Measurements from ENCODE around the gene KRTAP5-11. TPM values are rescaled to one million over a fixed set of nuclear protein-coding genes. Genes with fewer than 3 reads are reported as not detected.

KRTAP5-11 gene
- total RNA-seq, 4 donors from 2014 or later = not detected

GRCh38 chr11:71566081-71566620 lies 16.5 kb downstream of the KRTAP5-11 start:
- DNase-seq = no peak
- intact Hi-C loops (cut with DNase I) = no loop called here
- H3K27ac ChIP-seq = no peak overlapping the region
- no peaks in the 10 kb centered on the region for H3K36me3 ChIP-seq
- TF ChIP-seq CTCF (IDR thresholded peaks at IDR 0.05) (no peak), POLR2A (IDR thresholded peaks at IDR 0.05) (no peak)
- H3K9me3 ChIP-seq = no peaks in the 10 kb centered on the region
- no peak overlapping the region for H3K4me3 ChIP-seq (replicated peaks in 1 of 3)
- H3K4me1 ChIP-seq = no peaks in the 10 kb centered on the region
- no peaks in the 10 kb centered on the region for H3K27me3 ChIP-seq
- WGBS, 2 donors = 72 to 74% methylated on average over 9 to 10 of the region's 10 CpGs

- 61 to 79% methylated on average over 4 of the region's 5 CpGs for WGBS, 2 donors
- intact Hi-C loops (cut with DNase I) = no loop called here
- Histone ChIP-seq H3K4me1 (no peaks in the 10 kb centered on the region), H3K27me3 (no peaks in the 10 kb centered on the region), H3K27ac (no peak within 1 kb of the TSS), H3K9me3 (no peaks in the 10 kb centered on the region), H3K36me3 (no peaks in the 10 kb centered on the region), H3K4me3 (replicated peaks in 1 of 3) (no peak within 1 kb of the TSS)
- TF ChIP-seq POLR2A (IDR thresholded peaks at IDR 0.05) = no peak
- TF ChIP-seq CTCF (IDR thresholded peaks at IDR 0.05) = no peak
- DNase-seq = no peak
These were observed 17.4 kb downstream of the KRTAP5-11 start, which contains the start of gene KRTAP5-10 for GRCh38 chr11:71565263-71565662. Gene KRTAP5-10, plus strand, starts transcription at chr11:71565563. Its CDS starts 25 bp downstream, at chr11:71565588.

- Histone ChIP-seq H3K27ac (no peak overlapping the region), H3K27me3 (no peaks in the 10 kb centered on the region), H3K4me1 (no peaks in the 10 kb centered on the region), H3K4me3 (replicated peaks in 1 of 3) (no peak overlapping the region), H3K36me3 (no peaks in the 10 kb centered on the region), H3K9me3 (no peaks in the 10 kb centered on the region)
- DNase-seq = no peak
- no peak for TF ChIP-seq CTCF (IDR thresholded peaks at IDR 0.05)
- no peak for TF ChIP-seq POLR2A (IDR thresholded peaks at IDR 0.05)
- intact Hi-C loops (cut with DNase I) = no loop called here
- WGBS, 2 donors = 87 to 90% methylated on average over 4 of the region's 4 CpGs
These were observed 18.2 kb downstream of the KRTAP5-11 start for GRCh38 chr11:71564430-71564829.

GRCh38 chr11:71563406-71563805 lies 19.3 kb downstream of the KRTAP5-11 start:
- WGBS, 2 donors = 20 to 29% methylated on average over 8 of the region's 8 CpGs

More at GRCh38 chr11:71563406-71563805, 19.3 kb downstream of the KRTAP5-11 start:
- no peaks in the 10 kb centered on the region for H3K9me3 ChIP-seq
- TF ChIP-seq POLR2A (IDR thresholded peaks at IDR 0.05) (no peak), CTCF (IDR thresholded peaks at IDR 0.05) (peak in 2 of 6 experiments; percentile 33 to 34)
- H3K4me3 ChIP-seq (replicated peaks in 1 of 3) = no peak overlapping the region
- no peaks in the 10 kb centered on the region for H3K4me1 ChIP-seq
- H3K27ac ChIP-seq = no peak overlapping the region
- no peaks in the 10 kb centered on the region for H3K27me3 ChIP-seq
- peak in 1 of 2 donors; percentile 11 for DNase-seq
- H3K36me3 ChIP-seq = no peaks in the 10 kb centered on the region
- intact Hi-C loops (cut with DNase I) = no loop called here
